MCF 10A (cell line): ENCODE data around the gene C1orf115. TPM values are rescaled to one million over a fixed set of nuclear protein-coding genes. Genes with fewer than 3 reads are reported as not detected.

ENCODE experiments used
- Bru-seq: library from RNA; stranded (reverse); fragments of 400-500 nt; gene quantifications from one replicate; lab custom pipeline; 2021; lab: Mats Ljungman, UMichigan
- BruChase-seq, 2 experiments: library from RNA; stranded (reverse); fragments of 400-500 nt; gene quantifications; one replicate each; lab custom pipeline; 2021; lab: Mats Ljungman, UMichigan
- BruUV-seq: library from RNA; stranded (reverse); fragments of 400-500 nt; replicated peaks from 2 replicates; lab custom pipeline; 2021; lab: Mats Ljungman, UMichigan
- CTCF ChIA-PET: fragments of 300-600 bp; sonication (Branson Sonifier 250); formaldehyde crosslinking; extraction: SDS; loops from one replicate; lab custom pipeline; 2021; ENCODE audit warnings: antibody characterized with exemption, inconsistent platforms; lab: Yijun Ruan, JAX
- POLR2A ChIA-PET: fragments of 300-600, 350-650 bp; sonication (Branson Sonifier 250); formaldehyde crosslinking; extraction: SDS; loops from one replicate; lab custom pipeline; 2020; ENCODE audit warnings: antibody characterized with exemption, inconsistent platforms; lab: Yijun Ruan, JAX
- DNase-seq: peaks from one replicate; pipeline ENCODE4 v3.0.0-alpha.2; 2018; ENCODE audit not compliant: unreplicated experiment
- H3K27ac Mint-ChIP-seq: one replicate; pipeline ENCODE4 v1.8.0; 2022; ENCODE audit warnings: mild to moderate bottlenecking, low read depth, mixed read lengths; ENCODE audit not compliant: unreplicated experiment
- H3K27me3 Mint-ChIP-seq: one replicate; pipeline ENCODE4 v1.8.0; 2022; ENCODE audit warnings: mixed read lengths; ENCODE audit not compliant: insufficient read depth, unreplicated experiment
- H3K36me3 Mint-ChIP-seq: one replicate; pipeline ENCODE4 v1.8.0; 2022; ENCODE audit warnings: mild to moderate bottlenecking, moderate library complexity, mixed read lengths; ENCODE audit not compliant: insufficient read depth, unreplicated experiment
- H3K4me1 Mint-ChIP-seq: one replicate; pipeline ENCODE4 v1.8.0; 2022; ENCODE audit warnings: mixed read lengths; ENCODE audit not compliant: insufficient read depth, unreplicated experiment
- H3K4me3 Mint-ChIP-seq: one replicate; pipeline ENCODE4 v1.8.0; 2022; ENCODE audit warnings: mild to moderate bottlenecking, moderate library complexity, mixed read lengths; ENCODE audit not compliant: unreplicated experiment
- H3K9me3 Mint-ChIP-seq: one replicate; pipeline ENCODE4 v1.8.0; 2022; ENCODE audit warnings: mixed read lengths; ENCODE audit not compliant: unreplicated experiment
- intact Hi-C: fragments of 100-400 bp; cut with micrococcal nuclease; formaldehyde crosslinking; loops from 2 replicates; pipeline ENCODE4 v1.14.1; 2022
- long read RNA-seq: library from polyadenylated mRNA; stranded (forward); transcript quantifications from one replicate; pipeline ENCODE4 v2.0.0, GENCODE V29; 2022
- total RNA-seq: library from RNA; stranded (reverse); gene quantifications from 2 replicates; pipeline ENCODE4 v1.2.3, GENCODE V29; 2022
- TF ChIP-seq, protein P1 (sequence below): fragments of 200-600 bp; IDR thresholded peaks from one replicate; pipeline ENCODE4 v1.8.0; 2022; ENCODE audit warnings: antibody characterized with exemption, mild to moderate bottlenecking; ENCODE audit not compliant: unreplicated experiment

Gene C1orf115, protein sequence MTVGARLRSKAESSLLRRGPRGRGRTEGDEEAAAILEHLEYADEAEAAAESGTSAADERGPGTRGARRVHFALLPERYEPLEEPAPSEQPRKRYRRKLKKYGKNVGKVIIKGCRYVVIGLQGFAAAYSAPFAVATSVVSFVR
- total RNA-seq (1.6 TPM in 2 replicates), Bru-seq, nascent RNA (percentile 35 among the genes with signal in this experiment), BruChase-seq, experiment 1, labeled RNA remaining after a 6-hour chase (percentile 42 among the genes with signal in this experiment), BruChase-seq, experiment 2, labeled RNA remaining after a 2-hour chase (percentile 38 among the genes with signal in this experiment)
- long read RNA-seq, transcript C1orf115-201 (2 exons, 3,413 nt), result major isoform, 6 of 9 reads
- long read RNA-seq, partial matches to known transcripts, result 0 of 9 reads
- long read RNA-seq, other reads (novel, unspliced or antisense), result 3 of 9 reads

DNA sequence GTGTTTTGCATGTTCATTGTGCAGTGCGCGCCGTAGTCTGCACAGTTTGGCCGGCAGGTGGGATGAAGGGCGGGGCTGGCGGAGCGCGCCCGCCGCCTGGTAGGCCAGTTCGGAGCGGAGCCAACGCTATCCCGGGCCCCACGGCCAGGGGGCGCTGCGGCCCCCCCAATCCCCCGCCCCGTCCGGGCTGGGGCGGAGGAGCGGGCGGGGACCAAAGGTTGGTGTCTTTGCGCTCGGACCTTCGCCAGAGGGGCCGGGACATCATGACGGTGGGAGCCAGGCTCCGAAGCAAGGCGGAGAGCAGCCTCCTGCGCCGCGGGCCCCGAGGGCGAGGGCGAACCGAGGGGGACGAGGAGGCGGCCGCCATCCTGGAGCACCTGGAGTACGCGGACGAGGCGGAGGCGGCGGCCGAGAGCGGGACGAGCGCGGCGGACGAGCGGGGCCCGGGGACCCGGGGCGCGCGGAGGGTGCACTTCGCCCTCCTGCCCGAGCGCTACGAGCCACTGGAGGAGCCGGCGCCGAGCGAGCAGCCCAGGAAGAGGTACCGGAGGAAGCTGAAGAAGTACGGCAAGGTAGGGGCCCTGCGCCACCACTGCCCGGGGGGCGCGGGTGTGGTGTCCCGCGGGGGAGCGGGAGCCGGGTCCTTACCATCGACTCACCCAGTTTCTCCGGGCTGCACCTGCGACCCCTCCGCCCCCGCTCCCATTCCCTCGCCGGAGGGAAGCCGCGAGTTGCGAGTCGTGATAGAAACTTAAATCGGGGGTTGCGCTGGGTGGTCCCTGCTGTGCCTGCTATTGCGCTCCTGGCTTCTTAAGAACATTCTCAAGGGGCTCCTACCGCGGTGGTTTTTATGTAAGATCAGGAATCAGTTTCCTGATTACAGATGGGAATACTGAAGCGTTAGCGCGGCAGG, at the start of gene C1orf115:
TSS of gene C1orf115 (plus strand) at position 224 of the 913 bp plus-strand sequence. CDS start at position 264, 40 bp downstream.
- no peaks in the 10 kb centered on the region for H3K27me3 Mint-ChIP-seq
- no peak within 1 kb of the TSS for H3K27ac Mint-ChIP-seq
- peak within 1 kb of the TSS; percentile 83 for H3K4me3 Mint-ChIP-seq
- H3K36me3 Mint-ChIP-seq, result no peaks in the 10 kb centered on the region
- H3K9me3 Mint-ChIP-seq, result no peaks in the 10 kb centered on the region
- no TSS peak for BruUV-seq
- CTCF ChIA-PET, result interaction anchor here (0.6 to 5.1 kb wide), 15 partner anchors 9 to 410 kb away, joined by 3 to 35 read pairs (median 4); no protein-coding TSS in a partner anchor
- intact Hi-C loops, result loop anchor here (1.0 kb wide), 2 partner anchors 43 to 86 kb away; no protein-coding TSS in a partner anchor
- POLR2A ChIA-PET, result no interaction called here
- H3K4me1 Mint-ChIP-seq, result peaks cover 7% of the 10 kb centered on the region
- TF ChIP-seq, protein P1, sequence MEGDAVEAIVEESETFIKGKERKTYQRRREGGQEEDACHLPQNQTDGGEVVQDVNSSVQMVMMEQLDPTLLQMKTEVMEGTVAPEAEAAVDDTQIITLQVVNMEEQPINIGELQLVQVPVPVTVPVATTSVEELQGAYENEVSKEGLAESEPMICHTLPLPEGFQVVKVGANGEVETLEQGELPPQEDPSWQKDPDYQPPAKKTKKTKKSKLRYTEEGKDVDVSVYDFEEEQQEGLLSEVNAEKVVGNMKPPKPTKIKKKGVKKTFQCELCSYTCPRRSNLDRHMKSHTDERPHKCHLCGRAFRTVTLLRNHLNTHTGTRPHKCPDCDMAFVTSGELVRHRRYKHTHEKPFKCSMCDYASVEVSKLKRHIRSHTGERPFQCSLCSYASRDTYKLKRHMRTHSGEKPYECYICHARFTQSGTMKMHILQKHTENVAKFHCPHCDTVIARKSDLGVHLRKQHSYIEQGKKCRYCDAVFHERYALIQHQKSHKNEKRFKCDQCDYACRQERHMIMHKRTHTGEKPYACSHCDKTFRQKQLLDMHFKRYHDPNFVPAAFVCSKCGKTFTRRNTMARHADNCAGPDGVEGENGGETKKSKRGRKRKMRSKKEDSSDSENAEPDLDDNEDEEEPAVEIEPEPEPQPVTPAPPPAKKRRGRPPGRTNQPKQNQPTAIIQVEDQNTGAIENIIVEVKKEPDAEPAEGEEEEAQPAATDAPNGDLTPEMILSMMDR, result peak; percentile 100
- DNase-seq, result peak; percentile 81

DNA sequence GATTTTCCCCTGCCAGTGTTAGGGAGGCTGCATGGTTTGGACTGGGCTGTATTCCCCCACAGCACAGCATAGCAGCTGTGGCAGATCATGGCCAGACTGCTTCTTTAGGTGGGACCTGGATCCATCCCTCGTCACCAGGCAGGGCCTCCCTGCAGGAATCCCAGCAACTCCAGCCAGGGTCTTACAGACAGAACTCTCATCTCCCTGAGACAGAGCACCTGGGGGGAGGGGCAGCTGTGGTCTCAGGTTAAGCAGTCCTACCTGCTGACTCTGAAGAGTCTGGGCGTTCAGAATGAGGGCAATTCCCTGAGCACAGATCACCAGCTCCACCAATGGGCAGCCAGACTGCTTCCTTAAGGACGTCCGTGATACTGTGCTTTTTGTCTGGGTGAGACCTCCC, 47.9 kb upstream of the C1orf115 start:
- TF ChIP-seq, protein P1, result no peak
- POLR2A ChIA-PET, result no interaction called here
- peaks cover 11% of the 10 kb centered on the region for H3K9me3 Mint-ChIP-seq
- CTCF ChIA-PET, result interaction anchor here (0.6 to 1.9 kb wide), 3 partner anchors 10 to 288 kb away, joined by 3 to 5 read pairs (median 4); no protein-coding TSS in a partner anchor
- H3K27me3 Mint-ChIP-seq, result no peaks in the 10 kb centered on the region
- intact Hi-C loops, result no loop called here
- no TSS peak for BruUV-seq
- no peak for DNase-seq
- H3K27ac Mint-ChIP-seq, result no peak overlapping the region
- H3K4me1 Mint-ChIP-seq, result no peaks in the 10 kb centered on the region
- H3K36me3 Mint-ChIP-seq, result no peaks in the 10 kb centered on the region
- no peak overlapping the region for H3K4me3 Mint-ChIP-seq

DNA sequence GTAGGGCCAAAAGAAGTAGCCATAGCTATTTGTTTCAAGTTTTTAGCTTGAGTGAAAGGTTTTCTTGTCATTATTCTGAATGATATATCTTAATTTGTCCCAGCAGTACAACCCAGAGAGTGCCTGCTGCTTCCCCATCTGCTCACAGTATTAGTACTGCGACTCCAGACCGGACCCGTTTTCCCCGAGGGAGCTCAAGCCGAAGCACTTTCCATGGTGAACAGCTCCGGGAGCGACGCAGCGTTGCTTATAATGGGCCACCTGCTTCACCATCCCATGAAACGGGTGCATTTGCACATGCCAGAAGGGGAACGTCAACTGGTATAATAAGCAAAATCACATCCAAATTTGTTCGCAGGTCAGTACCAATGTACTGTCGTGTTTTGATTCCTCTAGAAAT, 37.2 kb upstream of the C1orf115 start:
- BruUV-seq, result no TSS peak
- CTCF ChIA-PET, result interaction anchor here (1.3 kb wide), 1 partner anchor 27 kb away, joined by 3 read pairs; no protein-coding TSS in a partner anchor

More for the DNA sequence above, 37.2 kb upstream of the C1orf115 start:
- POLR2A ChIA-PET, result no interaction called here
- no peaks in the 10 kb centered on the region for H3K9me3 Mint-ChIP-seq
- no peak overlapping the region for H3K4me3 Mint-ChIP-seq
- no peaks in the 10 kb centered on the region for H3K4me1 Mint-ChIP-seq
- intact Hi-C loops, result no loop called here
- no peak for DNase-seq
- no peaks in the 10 kb centered on the region for H3K36me3 Mint-ChIP-seq
- TF ChIP-seq, protein P1, result no peak
- H3K27me3 Mint-ChIP-seq, result no peaks in the 10 kb centered on the region
- no peak overlapping the region for H3K27ac Mint-ChIP-seq
